GM21786 (cell line): ENCODE measurements around the gene MARK3.
"Not testable (repeated sequence)": the region's sequence is repeated elsewhere in the genome, so short reads cannot be mapped to it uniquely, and the experiment has no call there.

Source experiments
- ATAC-seq: cut with Tn5 transposase; IDR thresholded peaks from one replicate; pipeline ENCODE4 v1.9.1; 2021; ENCODE audit not compliant: unreplicated experiment

The MARK3 gene

DNA sequence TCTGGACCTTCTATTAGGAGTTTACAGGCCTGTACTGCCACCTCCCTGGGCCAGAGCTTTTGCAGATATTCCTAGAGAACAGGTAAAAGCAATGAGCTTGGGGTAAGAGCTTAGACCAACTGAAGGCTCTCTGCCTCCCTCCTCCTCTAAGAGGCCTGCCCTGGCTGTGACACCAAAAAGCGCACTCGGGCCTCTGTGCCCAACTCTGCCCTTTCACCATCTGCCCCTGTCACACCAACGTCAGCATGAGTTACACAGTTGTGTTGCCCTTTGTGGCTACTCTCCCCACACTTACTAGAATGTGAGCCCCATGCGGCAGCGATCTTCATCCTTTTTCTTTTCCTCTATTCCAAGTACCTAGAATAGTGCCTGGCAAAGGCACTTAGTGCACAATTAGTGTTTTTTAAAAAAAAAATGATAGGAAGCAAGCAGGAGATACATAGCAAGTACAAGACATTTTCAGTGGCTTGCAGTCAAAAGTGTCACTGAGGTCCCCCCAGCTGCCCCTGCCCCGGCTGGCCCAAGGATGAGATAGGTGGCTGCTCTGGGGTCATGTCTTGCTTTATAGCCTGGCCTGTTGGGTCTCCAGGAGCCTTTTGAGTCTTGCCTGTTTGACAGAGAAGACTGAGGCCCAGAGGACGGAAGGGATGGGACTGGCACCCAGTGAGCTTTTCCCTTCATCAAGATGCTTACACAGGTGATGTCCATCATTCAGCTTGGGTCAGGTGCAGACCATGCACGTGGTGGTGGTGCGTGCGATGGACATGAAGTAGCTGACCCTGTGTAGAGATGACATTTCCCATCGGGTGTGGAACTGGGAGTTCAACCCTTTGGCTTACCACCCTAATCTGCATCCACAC lies 124.9 kb downstream of the MARK3 start:
- no peak for ATAC-seq

DNA sequence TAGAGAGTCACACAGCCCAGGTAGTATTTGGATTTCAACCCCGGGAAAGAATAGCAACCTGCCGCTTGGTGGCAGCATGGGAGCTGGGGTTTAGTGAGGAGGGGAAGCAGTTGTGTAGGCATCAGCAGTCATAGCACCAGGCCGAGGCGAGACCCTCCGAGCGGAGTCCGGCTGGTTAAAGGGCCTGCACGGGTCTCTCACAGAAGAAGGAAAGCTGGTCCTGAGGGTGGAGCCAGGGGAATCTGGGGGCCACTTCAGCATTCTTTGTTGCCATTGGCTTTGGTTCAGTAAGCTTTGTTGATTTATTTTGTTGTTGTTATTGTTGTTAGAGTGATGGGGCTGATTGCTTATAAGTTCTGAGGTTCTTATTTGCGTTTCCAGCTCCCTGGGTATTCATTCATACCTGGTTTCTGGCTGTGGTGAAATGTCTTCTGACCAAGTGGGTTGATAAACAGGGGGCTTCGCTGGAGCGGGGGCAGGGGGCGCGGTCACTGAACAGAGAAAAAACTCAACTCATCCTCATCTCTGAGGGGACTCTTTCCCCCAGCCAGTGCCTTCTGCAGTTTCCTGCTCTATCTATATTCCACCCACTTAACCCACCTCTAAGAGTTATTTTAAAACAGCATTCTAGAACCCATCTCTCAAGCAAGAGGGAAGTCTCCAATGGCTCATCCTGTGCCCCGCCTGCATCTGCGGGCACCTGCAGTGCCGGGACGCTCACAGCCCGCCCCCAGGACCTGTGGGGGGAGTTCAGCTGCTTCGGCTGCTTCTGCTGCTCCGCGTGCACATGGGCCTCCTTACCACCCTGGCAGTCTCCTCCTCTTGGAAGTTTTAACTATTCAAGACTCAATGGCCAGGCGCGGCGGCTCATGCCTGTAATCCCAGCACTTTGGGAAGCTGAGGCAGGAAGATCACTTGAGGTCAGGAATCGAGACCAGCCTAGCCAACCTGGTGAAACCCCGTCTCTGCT lies 125.8 kb downstream of the MARK3 start:
- no peak for ATAC-seq

DNA sequence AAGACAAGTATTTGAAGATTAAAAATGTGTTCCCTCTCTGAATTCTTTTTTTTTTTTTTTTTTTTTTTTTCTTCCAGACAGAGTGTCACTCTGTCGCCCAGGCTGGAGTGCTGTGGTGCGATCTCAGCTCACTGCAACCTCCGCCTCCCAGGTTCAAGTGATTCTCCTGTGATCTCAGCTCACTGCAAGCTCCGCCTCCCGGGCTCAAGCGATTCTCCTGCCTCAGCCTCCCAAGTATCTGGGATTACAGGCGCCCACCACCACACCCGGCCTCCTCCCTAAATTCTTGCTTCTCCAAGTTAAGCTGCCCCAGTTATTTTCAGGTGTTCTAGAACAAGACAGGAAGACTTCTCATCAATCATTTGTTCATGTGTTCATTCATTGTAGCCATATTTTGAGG lies 127.0 kb downstream of the MARK3 start:
- not testable (repeated sequence) for ATAC-seq

DNA sequence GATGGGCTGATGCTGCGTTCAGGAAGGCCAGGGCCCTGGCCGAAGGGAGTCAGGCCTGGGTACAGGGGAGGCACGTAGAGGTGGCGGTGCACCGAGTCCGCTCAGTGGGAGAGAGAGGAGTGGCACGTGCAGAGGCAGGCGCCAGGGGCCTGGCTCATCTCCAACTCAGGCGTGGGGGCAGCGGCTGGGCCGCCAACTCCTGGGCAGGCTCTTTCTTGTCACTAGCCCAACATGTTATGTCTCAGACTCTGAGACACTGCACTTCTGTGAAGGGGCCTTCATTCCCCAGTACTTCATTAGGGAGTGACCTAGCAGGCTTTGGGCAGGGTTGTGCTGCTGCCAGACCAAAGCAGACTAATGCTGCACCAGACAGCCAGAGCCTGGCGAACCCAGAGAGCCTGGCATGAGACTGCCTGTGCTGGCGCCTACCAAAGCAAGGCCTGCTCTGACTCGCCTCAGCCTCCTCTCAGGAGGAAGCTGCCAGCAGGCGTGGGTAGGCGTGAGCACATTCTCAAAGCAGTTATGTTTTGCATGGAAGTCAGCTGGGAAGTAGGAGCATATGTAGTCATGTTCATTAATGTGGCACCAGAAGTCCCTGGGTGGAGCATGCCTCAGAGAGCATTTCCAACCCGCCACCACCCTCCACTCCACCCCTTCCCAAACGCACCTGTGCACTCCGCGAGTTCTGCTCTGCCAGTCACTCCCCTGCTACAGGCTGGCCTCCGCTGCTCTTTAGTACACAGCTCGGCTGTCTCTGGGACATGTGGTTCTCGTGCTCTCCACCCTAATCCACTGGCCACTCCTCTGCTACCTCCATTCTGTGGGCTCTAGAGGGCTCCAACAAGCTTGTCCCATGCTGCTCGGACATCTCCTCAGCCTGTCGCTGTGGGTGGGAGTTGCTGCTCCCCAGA lies 127.7 kb downstream of the MARK3 start:
- no peak for ATAC-seq

DNA sequence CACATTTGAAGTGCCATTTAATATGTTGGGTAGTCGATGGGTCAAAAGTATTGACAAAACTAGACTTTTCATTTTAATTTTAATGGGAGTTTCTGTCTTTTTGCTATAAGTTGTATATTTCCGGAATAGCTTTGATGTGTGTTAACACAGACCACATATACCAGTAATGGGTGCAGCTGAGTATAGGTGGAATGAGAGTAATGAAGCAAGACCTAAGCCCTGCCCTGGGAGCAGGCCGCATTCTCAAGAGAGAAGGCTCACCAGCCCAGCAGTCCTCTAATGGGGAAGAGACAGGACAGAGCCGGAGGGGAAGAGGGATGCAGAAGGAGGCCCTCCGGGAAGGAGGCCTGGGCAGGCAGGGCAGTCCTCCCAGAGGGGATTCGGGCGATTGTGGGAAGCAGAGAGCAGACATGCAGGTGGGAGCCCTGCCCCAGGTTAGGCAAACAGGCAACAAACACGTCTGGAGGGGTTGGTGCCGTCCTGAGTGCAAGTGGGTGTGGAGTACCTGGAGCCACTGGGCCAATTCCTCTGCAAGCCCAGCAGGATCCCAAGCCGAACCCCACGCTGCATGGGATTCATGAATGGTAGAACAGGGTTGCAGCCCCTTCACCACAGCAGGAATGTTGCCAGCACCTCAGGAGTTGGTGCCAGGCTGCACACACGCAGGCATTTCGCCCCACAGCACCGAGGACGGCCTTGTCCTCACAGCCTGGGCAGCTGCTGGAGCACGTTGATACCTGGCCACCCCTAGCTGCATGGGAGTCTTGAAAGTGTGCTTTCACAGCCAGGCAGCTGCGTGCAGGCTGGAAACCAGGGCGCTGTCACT lies 129.6 kb downstream of the MARK3 start:
- no peak for ATAC-seq

DNA sequence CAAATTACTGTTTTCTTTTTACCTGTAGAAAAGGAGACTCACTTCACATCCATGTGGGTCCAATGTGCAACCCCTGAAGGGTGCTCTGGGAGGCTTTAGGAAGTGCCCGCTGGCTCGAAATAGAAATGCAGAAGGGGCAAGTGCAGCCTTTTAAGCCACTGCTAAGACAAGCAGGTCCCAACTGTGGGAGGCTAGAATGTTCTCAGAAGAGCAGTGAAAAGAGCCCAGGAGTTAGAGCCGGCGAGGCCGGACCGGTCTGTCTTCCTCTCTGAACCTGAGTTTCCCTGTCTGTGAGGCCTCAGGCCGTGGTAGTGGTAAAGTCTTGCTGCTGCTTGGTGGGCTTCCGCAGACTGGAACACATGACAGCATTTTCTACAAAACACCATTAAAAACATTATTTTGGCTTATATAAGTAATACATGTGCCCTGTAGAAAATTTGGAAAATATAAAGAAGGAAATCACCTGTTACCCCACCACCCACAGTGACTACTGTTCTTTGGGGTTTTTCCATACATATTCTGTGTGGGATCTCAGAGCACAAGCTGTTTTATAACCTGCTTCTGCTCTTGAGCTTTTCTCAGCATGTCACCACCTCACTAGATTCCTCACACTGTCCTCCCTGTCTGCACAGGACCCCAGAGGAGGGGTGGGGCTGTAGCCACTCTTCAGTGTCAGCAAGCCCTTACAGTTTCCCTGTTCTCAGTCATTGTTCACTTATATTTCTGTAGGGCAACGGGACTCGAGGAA lies 131.4 kb downstream of the MARK3 start:
- ATAC-seq: no peak

DNA sequence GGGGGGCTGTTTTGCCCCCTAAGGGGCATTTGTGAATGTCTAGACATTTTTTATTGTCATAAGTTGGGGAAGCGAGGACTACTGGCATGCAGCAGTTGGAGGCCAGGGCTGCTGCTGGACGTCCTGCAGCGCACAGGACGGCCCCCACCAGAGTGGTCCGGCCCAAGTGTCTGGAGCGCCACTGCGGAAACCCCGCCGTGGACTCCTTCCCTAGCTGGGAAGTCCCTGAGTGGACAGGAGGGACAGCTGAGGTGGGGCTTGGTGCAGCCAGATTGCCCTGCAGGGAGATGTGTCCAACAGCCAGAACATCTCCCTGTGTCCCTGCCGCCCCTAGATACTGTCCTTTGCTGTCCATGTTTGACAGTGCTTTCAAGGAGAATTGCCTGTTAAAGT lies 132.0 kb downstream of the MARK3 start:
- no peak for ATAC-seq

DNA sequence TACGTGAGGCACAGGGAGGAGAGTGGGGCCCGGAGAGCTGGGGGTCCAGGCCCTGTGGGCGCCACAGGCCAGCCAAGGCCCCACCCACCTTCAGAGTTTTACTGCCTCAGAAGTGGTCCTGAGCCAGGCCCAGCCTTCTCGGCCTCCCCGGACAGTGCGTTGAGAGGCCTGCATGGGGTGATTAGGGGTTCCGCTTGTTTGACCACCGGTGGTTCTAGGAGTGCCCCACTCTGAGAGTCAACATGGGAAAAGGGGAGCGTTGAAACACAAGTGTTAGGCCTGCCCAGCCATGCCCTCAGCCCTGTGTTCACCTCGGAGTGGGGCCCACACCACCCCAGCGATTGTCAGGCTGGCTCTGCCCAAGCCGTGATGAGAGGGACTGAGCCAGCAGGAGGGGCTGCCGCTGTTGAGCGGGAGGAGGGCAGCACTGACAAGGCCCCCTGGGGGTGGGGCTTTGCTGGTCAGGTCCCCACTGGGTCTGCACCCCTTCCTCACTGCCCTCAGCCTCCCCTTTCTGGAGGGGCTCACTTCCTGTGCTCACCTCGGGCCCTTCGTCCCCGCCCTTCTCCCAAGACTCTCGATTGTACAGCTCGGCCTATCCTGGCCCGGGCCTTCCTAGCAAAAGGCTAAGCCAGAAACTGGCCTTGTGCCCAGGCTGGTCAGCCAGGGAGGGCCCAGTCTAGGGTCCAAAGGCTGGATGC lies 132.7 kb downstream of the MARK3 start:
- ATAC-seq: no peak

DNA sequence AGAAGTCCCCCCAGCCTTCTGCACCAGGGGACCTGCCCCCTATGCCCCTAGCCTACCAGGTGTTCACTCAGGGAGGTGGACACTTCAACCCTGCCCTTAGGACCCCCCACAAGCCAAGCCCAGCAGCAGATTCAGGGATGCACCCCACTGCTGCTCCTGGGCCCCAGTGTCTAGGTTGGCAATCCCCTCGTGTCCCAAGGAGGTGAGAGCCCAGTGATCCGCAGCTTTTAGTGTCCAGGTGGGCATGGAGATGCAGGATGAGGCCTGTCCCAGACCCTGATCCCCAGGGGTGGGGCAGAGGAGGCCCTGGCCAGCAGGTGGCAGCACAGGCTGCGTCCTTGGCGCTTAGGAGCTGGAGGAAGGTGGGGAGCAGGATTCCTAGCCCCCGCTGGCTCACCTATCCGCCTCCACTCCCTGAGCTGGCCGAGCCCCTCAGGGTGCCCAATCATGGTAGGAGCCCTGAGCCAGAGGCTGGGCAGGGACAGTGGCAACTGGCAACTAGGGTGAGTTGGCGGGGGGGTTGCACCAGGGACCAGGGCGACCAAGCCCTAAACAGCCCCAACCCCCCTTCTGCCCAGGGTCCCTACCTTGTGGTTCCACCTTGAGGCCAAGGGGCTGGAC lies 133.3 kb downstream of the MARK3 start:
- no peak for ATAC-seq

DNA sequence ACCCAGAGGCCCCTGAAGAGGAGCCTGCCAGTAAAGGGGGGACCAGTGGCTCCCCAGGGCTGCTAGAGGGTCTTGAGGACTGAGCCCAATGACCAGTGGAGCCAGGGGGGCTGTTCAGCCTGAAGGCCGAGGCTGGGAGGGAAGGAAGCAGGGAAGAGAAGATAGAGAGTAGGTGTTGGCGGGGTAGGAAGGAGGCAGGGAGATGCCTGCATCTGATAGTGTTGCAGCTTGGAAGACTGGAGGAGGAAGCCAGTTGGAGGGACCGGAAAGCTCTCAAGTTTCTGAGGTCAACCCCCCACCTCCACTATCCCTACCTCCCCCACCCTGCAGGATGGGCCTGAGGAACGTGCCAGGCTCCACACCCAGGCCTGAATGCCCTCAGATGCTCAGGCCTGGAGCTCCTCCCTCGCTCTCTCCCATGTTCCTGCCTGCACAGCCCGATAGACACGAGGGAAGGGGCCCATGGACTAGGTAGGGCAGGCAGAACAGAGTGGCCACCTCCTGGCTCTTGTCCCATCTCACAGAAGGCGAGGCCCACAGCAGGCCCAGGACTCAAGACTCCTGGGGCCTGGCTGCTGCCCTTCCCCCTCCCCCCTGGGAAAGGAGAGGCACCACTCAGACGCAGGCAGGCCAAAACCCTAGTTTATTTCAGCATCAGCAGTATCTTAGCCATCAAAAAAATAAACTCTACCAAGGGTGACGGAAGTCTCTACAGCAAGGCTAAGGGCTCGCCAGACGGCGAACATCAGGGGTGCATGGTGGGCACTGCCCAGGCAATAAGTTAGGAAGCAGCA lies 134.0 kb downstream of the MARK3 start:
- no peak for ATAC-seq

DNA sequence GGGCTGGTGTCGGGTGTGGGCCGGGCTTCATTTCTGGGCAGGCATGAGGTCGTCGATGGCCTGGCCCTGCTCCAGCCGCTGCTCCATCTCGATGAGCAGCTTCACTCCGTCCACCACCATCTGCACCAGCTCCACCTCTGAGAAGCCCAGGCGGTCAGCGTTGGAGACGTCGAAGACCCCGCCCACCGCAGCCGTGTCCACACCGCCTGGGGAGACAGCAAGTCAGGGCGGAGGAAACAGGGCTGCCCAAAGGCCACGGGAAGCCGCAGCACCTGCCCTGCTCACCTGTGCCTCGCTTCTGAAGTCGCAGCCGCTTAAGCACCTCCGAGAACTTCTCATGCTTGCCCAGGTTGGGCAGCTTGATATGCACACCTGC lies 134.6 kb downstream of the MARK3 start:
- no peak for ATAC-seq

DNA sequence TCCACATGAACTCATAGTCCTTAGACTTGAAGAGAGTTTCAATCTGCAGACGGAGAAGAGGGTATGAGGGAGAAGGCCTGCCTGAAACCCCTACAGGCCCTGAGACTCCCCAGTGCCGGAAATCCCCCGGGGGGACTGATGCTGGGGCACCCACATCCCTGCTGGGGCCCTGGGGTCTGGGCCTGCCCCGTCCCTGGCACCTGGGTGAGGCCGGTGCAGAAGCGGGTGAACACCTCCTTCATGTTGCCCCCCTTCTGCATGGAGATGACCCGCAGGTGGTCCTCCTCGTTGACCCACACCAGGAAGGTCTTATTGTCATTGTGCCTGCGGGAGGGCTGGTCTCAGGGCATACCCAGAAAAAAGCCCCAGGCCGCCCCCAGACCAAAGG lies 135.0 kb downstream of the MARK3 start:
- ATAC-seq: no peak

DNA sequence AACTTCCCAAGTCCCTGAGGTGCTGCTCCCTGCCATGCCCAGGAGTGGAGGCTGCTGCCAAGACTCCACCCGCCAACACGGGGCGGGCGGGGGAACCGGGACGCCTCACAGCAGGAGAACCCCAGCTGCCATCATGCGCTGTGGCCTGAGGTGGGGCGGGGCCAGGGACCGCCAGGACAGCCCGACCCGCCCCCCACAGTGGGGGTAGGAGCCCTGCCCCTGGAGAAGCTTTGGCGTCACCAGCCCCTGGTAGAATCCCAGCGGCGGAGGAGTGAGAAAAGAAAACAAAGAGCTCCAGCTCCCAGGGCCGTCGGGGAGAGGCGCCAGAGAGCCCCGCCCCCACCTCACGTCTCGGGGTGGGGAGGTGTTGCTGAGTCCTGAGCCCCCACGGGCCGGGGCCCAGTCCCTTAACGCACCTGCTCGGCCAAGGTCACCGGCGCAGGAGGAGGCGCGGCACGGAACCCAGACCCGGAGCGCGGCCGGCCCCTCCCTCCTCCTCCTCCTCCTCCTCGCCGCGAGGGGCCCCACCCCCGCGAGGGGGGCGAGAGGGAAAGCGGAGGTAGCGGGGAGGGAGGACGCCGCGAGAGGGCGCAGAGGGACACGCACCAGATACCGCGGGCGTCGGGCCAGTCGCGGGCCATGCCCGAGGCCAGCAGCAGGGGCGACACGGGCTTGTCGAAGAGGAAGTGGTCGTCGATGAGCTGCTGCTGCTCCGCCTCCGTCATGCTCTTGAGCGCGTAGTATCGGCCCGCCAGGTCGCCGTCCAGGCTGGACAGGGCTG lies 135.6 kb downstream of the MARK3 start:
- no peak for ATAC-seq

DNA sequence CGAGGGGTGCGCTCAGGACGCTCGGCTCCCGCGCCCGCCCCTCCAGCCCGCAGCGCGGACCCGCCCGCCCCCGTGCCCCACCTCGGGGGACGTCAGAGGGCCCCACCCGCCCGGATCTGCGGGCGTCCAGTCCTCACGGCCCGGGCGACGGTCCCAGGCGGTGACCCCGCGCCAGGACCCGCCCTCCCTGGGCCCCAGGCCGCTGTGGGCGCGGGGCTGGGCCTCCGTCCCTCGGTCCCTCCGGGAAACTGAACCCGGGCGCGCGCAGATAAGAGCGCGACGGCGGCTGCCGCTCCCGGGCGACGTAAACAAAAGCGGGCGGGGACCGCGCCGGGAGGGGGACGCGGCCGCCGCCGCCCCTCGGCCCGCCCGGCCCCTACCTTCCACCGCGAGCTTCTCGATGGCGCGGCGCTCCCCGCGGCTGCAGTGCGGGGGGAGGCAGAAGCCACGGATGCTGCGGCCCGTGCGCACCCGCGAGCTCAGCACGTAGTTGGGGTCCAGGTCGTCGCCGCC lies 136.3 kb downstream of the MARK3 start:
- ATAC-seq: no peak

DNA sequence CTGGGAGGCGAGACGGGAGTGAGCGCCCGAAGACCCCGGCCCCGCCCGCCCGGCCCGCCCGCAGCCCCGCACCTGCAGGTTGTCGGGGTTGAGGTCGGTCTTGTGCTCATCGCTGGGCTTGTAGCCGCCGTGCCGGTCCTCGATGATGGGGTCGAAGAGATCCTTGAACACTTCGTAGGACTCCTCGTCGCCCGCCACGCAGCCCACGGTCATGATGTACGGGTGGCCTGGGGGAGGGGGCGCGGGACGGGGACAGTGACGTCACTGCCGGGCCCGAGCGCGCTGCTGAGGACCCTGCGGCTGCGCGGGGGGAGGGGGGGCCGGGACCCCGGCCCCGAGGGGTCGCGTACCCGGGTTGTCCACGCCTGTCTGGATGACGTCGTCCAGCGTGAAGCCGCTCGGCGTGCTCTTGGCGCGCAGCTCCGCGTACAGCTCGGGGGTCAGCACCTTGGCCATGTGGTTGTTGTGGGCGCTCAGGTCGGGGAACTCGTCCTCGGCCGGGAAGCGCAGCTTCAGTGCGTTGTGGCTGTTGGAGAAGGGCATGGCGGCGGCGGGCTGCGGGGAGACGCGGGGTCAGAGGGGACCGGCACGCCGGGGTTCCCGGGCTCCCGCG lies 136.8 kb downstream of the MARK3 start:
- ATAC-seq: no peak
